Measurements from ENCODE around the gene APH1A.
"Not testable (repeated sequence)": the region's sequence is repeated elsewhere in the genome, so short reads cannot be mapped to it uniquely, and the experiment has no call there.

APH1A gene

GRCh38 chr1:150259758-150260669 lies 8.8 kb downstream of the APH1A start:
- peak in 1 of 2 experiments; percentile 72 for DNase-seq (ENCODE audit: low read depth in 1 of 2, low spot score in 1 of 2)
- no peak for TF ChIP-seq JUND (IDR thresholded peaks at IDR 0.05; ENCODE audit: low read depth)
- in situ Hi-C loops (cut with HindIII; ENCODE audit: low pct_unique_long_range_greater_than_20kb, low sequenced_read_pairs): no loop called here

- DNase-seq (ENCODE audit: low read depth in 1 of 2, low spot score in 1 of 2): no peak
- no peak for TF ChIP-seq JUND (IDR thresholded peaks at IDR 0.05; ENCODE audit: low read depth)
- in situ Hi-C loops (cut with HindIII; ENCODE audit: low pct_unique_long_range_greater_than_20kb, low sequenced_read_pairs): no loop called here
Measured at GRCh38 chr1:150259217-150259616, 9.6 kb downstream of the APH1A start.

GRCh38 chr1:150257624-150258585 lies 10.9 kb downstream of the APH1A start, which contains the start of gene CA14:
CA14 (plus strand) TSS chr1:150257774; CDS start chr1:150258129, 355 bp downstream.
- no peak for DNase-seq (ENCODE audit: low read depth in 1 of 2, low spot score in 1 of 2)
- no peak for TF ChIP-seq JUND (IDR thresholded peaks at IDR 0.05; ENCODE audit: low read depth)
- in situ Hi-C loops (cut with HindIII; ENCODE audit: low pct_unique_long_range_greater_than_20kb, low sequenced_read_pairs): no loop called here

- no peak for DNase-seq (ENCODE audit: low read depth in 1 of 2, low spot score in 1 of 2)
Measured at GRCh38 chr1:150256554-150257341, 12.1 kb downstream of the APH1A start.

GRCh38 chr1:150256198-150256553 lies 12.6 kb downstream of the APH1A start:
- no peak for DNase-seq (ENCODE audit: low read depth in 1 of 2, low spot score in 1 of 2)
- no peak for TF ChIP-seq JUND (IDR thresholded peaks at IDR 0.05; ENCODE audit: low read depth)
- in situ Hi-C loops (cut with HindIII; ENCODE audit: low pct_unique_long_range_greater_than_20kb, low sequenced_read_pairs): no loop called here

More at GRCh38 chr1:150256554-150257341, 12.1 kb downstream of the APH1A start:
- TF ChIP-seq JUND (IDR thresholded peaks at IDR 0.05; ENCODE audit: low read depth): no peak
- in situ Hi-C loops (cut with HindIII; ENCODE audit: low pct_unique_long_range_greater_than_20kb, low sequenced_read_pairs): no loop called here

- in situ Hi-C loops (cut with HindIII; ENCODE audit: low pct_unique_long_range_greater_than_20kb, low sequenced_read_pairs): no loop called here
- no peak for DNase-seq (ENCODE audit: low read depth in 1 of 2, low spot score in 1 of 2)
- no peak for TF ChIP-seq JUND (IDR thresholded peaks at IDR 0.05; ENCODE audit: low read depth)
Measured at GRCh38 chr1:150249936-150250335, 18.9 kb downstream of the APH1A start.

- no peak for DNase-seq (ENCODE audit: low read depth in 1 of 2, low spot score in 1 of 2)
- TF ChIP-seq JUND (IDR thresholded peaks at IDR 0.05; ENCODE audit: low read depth): no peak
- in situ Hi-C loops (cut with HindIII; ENCODE audit: low pct_unique_long_range_greater_than_20kb, low sequenced_read_pairs): no loop called here
Measured at GRCh38 chr1:150243003-150243402, 25.8 kb downstream of the APH1A start.

- TF ChIP-seq JUND (IDR thresholded peaks at IDR 0.05; ENCODE audit: low read depth): no peak
- DNase-seq (ENCODE audit: low read depth in 1 of 2, low spot score in 1 of 2): no peak
- in situ Hi-C loops (cut with HindIII; ENCODE audit: low pct_unique_long_range_greater_than_20kb, low sequenced_read_pairs): no loop called here
Measured at GRCh38 chr1:150237746-150238145, 31.1 kb downstream of the APH1A start.

GRCh38 chr1:150237176-150237575 lies 31.6 kb downstream of the APH1A start:
- in situ Hi-C loops (cut with HindIII; ENCODE audit: low pct_unique_long_range_greater_than_20kb, low sequenced_read_pairs); DNase-seq (ENCODE audit: low read depth in 1 of 2, low spot score in 1 of 2): not testable (repeated sequence)

GRCh38 chr1:150236614-150237100 lies 32.2 kb downstream of the APH1A start:
- in situ Hi-C loops (cut with HindIII; ENCODE audit: low pct_unique_long_range_greater_than_20kb, low sequenced_read_pairs): no loop called here
- no peak for DNase-seq (ENCODE audit: low read depth in 1 of 2, low spot score in 1 of 2)
- TF ChIP-seq JUND (IDR thresholded peaks at IDR 0.05; ENCODE audit: low read depth): no peak

- TF ChIP-seq JUND (IDR thresholded peaks at IDR 0.05; ENCODE audit: low read depth): no peak
- DNase-seq (ENCODE audit: low read depth in 1 of 2, low spot score in 1 of 2): peak; percentile 99 to 100
- in situ Hi-C loops (cut with HindIII; ENCODE audit: low pct_unique_long_range_greater_than_20kb, low sequenced_read_pairs): no loop called here
Measured at GRCh38 chr1:150235852-150236613, 32.8 kb downstream of the APH1A start, which contains the start of gene ANP32E. ANP32E (minus strand) TSS chr1:150236112; CDS start chr1:150235786, 326 bp downstream.
